Vagina (tissue), 2 donors: ENCODE data around the gene FAM171A1.

ENCODE experiments used
- POLR2AphosphoS5 ChIP-seq, 2 donors: sonication (generic); formaldehyde crosslinking; IDR thresholded peaks; one replicate each; pipeline ENCODE4 v1.9.0; 2017; ENCODE audit warnings: antibody characterized with exemption in 2 of 2, mild to moderate bottlenecking in 2 of 2, low read depth in 1 of 2; ENCODE audit not compliant: insufficient read depth in 1 of 2
- TF ChIP-seq, protein P1 (sequence below), 3 experiments: fragments of 450-650 bp in 2 of 3; fragments of 200-600 bp in 1 of 3; sonication (generic) in 1 of 3; IDR thresholded peaks; one replicate each; pipeline ENCODE4 v1.5.1; 2017 to 2019; ENCODE audit warnings: antibody characterized with exemption in 3 of 3, mild to moderate bottlenecking in 2 of 3, moderate library complexity in 2 of 3

GRCh38 chr10:15420858-15421257, 49.8 kb upstream of the FAM171A1 start:
- TF ChIP-seq, protein P1, sequence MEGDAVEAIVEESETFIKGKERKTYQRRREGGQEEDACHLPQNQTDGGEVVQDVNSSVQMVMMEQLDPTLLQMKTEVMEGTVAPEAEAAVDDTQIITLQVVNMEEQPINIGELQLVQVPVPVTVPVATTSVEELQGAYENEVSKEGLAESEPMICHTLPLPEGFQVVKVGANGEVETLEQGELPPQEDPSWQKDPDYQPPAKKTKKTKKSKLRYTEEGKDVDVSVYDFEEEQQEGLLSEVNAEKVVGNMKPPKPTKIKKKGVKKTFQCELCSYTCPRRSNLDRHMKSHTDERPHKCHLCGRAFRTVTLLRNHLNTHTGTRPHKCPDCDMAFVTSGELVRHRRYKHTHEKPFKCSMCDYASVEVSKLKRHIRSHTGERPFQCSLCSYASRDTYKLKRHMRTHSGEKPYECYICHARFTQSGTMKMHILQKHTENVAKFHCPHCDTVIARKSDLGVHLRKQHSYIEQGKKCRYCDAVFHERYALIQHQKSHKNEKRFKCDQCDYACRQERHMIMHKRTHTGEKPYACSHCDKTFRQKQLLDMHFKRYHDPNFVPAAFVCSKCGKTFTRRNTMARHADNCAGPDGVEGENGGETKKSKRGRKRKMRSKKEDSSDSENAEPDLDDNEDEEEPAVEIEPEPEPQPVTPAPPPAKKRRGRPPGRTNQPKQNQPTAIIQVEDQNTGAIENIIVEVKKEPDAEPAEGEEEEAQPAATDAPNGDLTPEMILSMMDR (IDR thresholded peaks at IDR 0.05) = no peak
- TF ChIP-seq POLR2AphosphoS5 (IDR thresholded peaks at IDR 0.05; ENCODE audit: insufficient read depth in 1 of 2, low read depth in 1 of 2) = no peak
